ENCODE results near the gene ISYNA1.
A peak's percentile ranks its signal among the peaks of the same experiment; 100 is the strongest.

The ISYNA1 gene

GRCh38 chr19:18460900-18461299 lies 23.0 kb upstream of the ISYNA1 start:
- peak overlapping the region; percentile 57 for H3K18ac ChIP-seq (ENCODE audit: low read length)
- no peak overlapping the region for H2AFZ ChIP-seq (ENCODE audit: insufficient read depth, low read length, poor library complexity)
- H3K23ac ChIP-seq (ENCODE audit: low read length), result no peak overlapping the region
- H3K79me2 ChIP-seq (ENCODE audit: control insufficient read depth, insufficient read depth, low read length, poor library complexity), result no peaks in the 10 kb centered on the region
- no peak overlapping the region for H3K27ac ChIP-seq (ENCODE audit: low read depth, low read length)
- no peak overlapping the region for H4K12ac ChIP-seq (ENCODE audit: low read depth, low read length)
- H3K79me1 ChIP-seq (ENCODE audit: low read length), result peaks cover 13% of the 10 kb centered on the region
- H4K91ac ChIP-seq (ENCODE audit: low read depth, low read length), result peak overlapping the region; percentile 73
- no peak overlapping the region for H3K4ac ChIP-seq (ENCODE audit: low read depth, low read length)
- H2BK5ac ChIP-seq (ENCODE audit: low read depth, low read length, poor library complexity), result no peak overlapping the region
- no peak overlapping the region for H3K9ac ChIP-seq (ENCODE audit: low read length)
- H2BK120ac ChIP-seq (ENCODE audit: insufficient read depth, low read length, poor library complexity), result no peak overlapping the region
- no peaks in the 10 kb centered on the region for H3K9me3 ChIP-seq (ENCODE audit: insufficient read depth, low read depth, low read length)
- no peaks in the 10 kb centered on the region for H3K27me3 ChIP-seq (ENCODE audit: insufficient read depth, low read length)
- H2AK5ac ChIP-seq (ENCODE audit: low read length), result peak overlapping the region; percentile 44
- no peak overlapping the region for H3K4me3 ChIP-seq (ENCODE audit: low read depth, low read length)
- H3K4me1 ChIP-seq (ENCODE audit: control insufficient read depth in 1 of 2, insufficient read depth in 2 of 2, low read length in 2 of 2), result peaks cover 21 to 23% of the 10 kb centered on the region in 2 experiments
- peak overlapping the region; percentile 3 for H4K8ac ChIP-seq (ENCODE audit: low read depth, low read length)
- H2BK12ac ChIP-seq (ENCODE audit: low read length), result peak overlapping the region; percentile 47
- H3K4me2 ChIP-seq (ENCODE audit: low read length), result no peak overlapping the region
- peaks cover 57 to 58% of the 10 kb centered on the region in 2 experiments for H3K36me3 ChIP-seq (ENCODE audit: control insufficient read depth in 1 of 2, insufficient read depth in 2 of 2, low read length in 2 of 2)
- no peak overlapping the region for H3K14ac ChIP-seq (ENCODE audit: low read length)
- peak; percentile 74 to 77 for DNase-seq
- WGBS (ENCODE audit: extremely low coverage, insufficient coverage, insufficient read length), result no CpG with 5 or more reads among the region's 12 CpGs

GRCh38 chr19:18457483-18458331 lies 19.8 kb upstream of the ISYNA1 start:
- no peak overlapping the region for H2BK5ac ChIP-seq (ENCODE audit: low read depth, low read length, poor library complexity)
- H3K4me3 ChIP-seq (ENCODE audit: low read depth, low read length), result no peak overlapping the region
- no peak overlapping the region for H2BK120ac ChIP-seq (ENCODE audit: insufficient read depth, low read length, poor library complexity)
- no peak overlapping the region for H3K9ac ChIP-seq (ENCODE audit: low read length)
- no peak overlapping the region for H3K18ac ChIP-seq (ENCODE audit: low read length)
- no peak for DNase-seq
- H2AFZ ChIP-seq (ENCODE audit: insufficient read depth, low read length, poor library complexity), result no peak overlapping the region
- no peak overlapping the region for H2BK12ac ChIP-seq (ENCODE audit: low read length)
- H2AK5ac ChIP-seq (ENCODE audit: low read length), result no peak overlapping the region
- H3K79me2 ChIP-seq (ENCODE audit: control insufficient read depth, insufficient read depth, low read length, poor library complexity), result no peaks in the 10 kb centered on the region
- H3K14ac ChIP-seq (ENCODE audit: low read length), result no peak overlapping the region
- H3K36me3 ChIP-seq (ENCODE audit: control insufficient read depth in 1 of 2, insufficient read depth in 2 of 2, low read length in 2 of 2), result peaks cover 41 to 42% of the 10 kb centered on the region in 2 experiments
- no peaks in the 10 kb centered on the region for H3K9me3 ChIP-seq (ENCODE audit: insufficient read depth, low read depth, low read length)
- H3K27me3 ChIP-seq (ENCODE audit: insufficient read depth, low read length), result no peaks in the 10 kb centered on the region
- H4K8ac ChIP-seq (ENCODE audit: low read depth, low read length), result no peak overlapping the region
- H3K79me1 ChIP-seq (ENCODE audit: low read length), result peaks cover 13% of the 10 kb centered on the region
- H4K12ac ChIP-seq (ENCODE audit: low read depth, low read length), result no peak overlapping the region
- no CpG with 5 or more reads among the region's 21 CpGs for WGBS (ENCODE audit: extremely low coverage, insufficient coverage, insufficient read length)
- H3K4me2 ChIP-seq (ENCODE audit: low read length), result no peak overlapping the region
- no peak overlapping the region for H3K27ac ChIP-seq (ENCODE audit: low read depth, low read length)
- H3K4me1 ChIP-seq (ENCODE audit: control insufficient read depth in 1 of 2, insufficient read depth in 2 of 2, low read length in 2 of 2), result peaks cover 22 to 23% of the 10 kb centered on the region in 2 experiments
- no peak overlapping the region for H3K23ac ChIP-seq (ENCODE audit: low read length)
- H3K4ac ChIP-seq (ENCODE audit: low read depth, low read length), result no peak overlapping the region
- H4K91ac ChIP-seq (ENCODE audit: low read depth, low read length), result no peak overlapping the region

GRCh38 chr19:18456974-18457373 lies 19.0 kb upstream of the ISYNA1 start:
- H3K18ac ChIP-seq (ENCODE audit: low read length), result no peak overlapping the region
- H2BK12ac ChIP-seq (ENCODE audit: low read length), result no peak overlapping the region
- no peaks in the 10 kb centered on the region for H3K27me3 ChIP-seq (ENCODE audit: insufficient read depth, low read length)
- H3K9me3 ChIP-seq (ENCODE audit: insufficient read depth, low read depth, low read length), result no peaks in the 10 kb centered on the region
- no CpG with 5 or more reads among the region's 9 CpGs for WGBS (ENCODE audit: extremely low coverage, insufficient coverage, insufficient read length)
- H3K27ac ChIP-seq (ENCODE audit: low read depth, low read length), result no peak overlapping the region
- no peak overlapping the region for H4K91ac ChIP-seq (ENCODE audit: low read depth, low read length)
- peaks cover 25 to 29% of the 10 kb centered on the region in 2 experiments for H3K4me1 ChIP-seq (ENCODE audit: control insufficient read depth in 1 of 2, insufficient read depth in 2 of 2, low read length in 2 of 2)
- no peak overlapping the region for H3K9ac ChIP-seq (ENCODE audit: low read length)
- H3K4me2 ChIP-seq (ENCODE audit: low read length), result no peak overlapping the region
- no peak overlapping the region for H2AK5ac ChIP-seq (ENCODE audit: low read length)
- no peak overlapping the region for H3K4me3 ChIP-seq (ENCODE audit: low read depth, low read length)
- peaks cover 41 to 42% of the 10 kb centered on the region in 2 experiments for H3K36me3 ChIP-seq (ENCODE audit: control insufficient read depth in 1 of 2, insufficient read depth in 2 of 2, low read length in 2 of 2)
- H2BK5ac ChIP-seq (ENCODE audit: low read depth, low read length, poor library complexity), result no peak overlapping the region
- H3K4ac ChIP-seq (ENCODE audit: low read depth, low read length), result no peak overlapping the region
- H2AFZ ChIP-seq (ENCODE audit: insufficient read depth, low read length, poor library complexity), result no peak overlapping the region
- H4K8ac ChIP-seq (ENCODE audit: low read depth, low read length), result no peak overlapping the region
- DNase-seq, result no peak
- H3K79me1 ChIP-seq (ENCODE audit: low read length), result peaks cover 13% of the 10 kb centered on the region
- no peak overlapping the region for H4K12ac ChIP-seq (ENCODE audit: low read depth, low read length)
- no peaks in the 10 kb centered on the region for H3K79me2 ChIP-seq (ENCODE audit: control insufficient read depth, insufficient read depth, low read length, poor library complexity)
- no peak overlapping the region for H3K14ac ChIP-seq (ENCODE audit: low read length)
- no peak overlapping the region for H2BK120ac ChIP-seq (ENCODE audit: insufficient read depth, low read length, poor library complexity)
- H3K23ac ChIP-seq (ENCODE audit: low read length), result no peak overlapping the region

GRCh38 chr19:18456279-18456678 lies 18.3 kb upstream of the ISYNA1 start:
- Histone ChIP-seq H3K79me2 (ENCODE audit: control insufficient read depth, insufficient read depth, low read length, poor library complexity) (no peaks in the 10 kb centered on the region), H4K12ac (ENCODE audit: low read depth, low read length) (no peak overlapping the region), H3K4me2 (ENCODE audit: low read length) (no peak overlapping the region), H2AK5ac (ENCODE audit: low read length) (no peak overlapping the region), H3K27me3 (ENCODE audit: insufficient read depth, low read length) (no peaks in the 10 kb centered on the region), H2AFZ (ENCODE audit: insufficient read depth, low read length, poor library complexity) (no peak overlapping the region), H3K18ac (ENCODE audit: low read length) (no peak overlapping the region), H3K27ac (ENCODE audit: low read depth, low read length) (no peak overlapping the region), H2BK5ac (ENCODE audit: low read depth, low read length, poor library complexity) (no peak overlapping the region), H3K36me3 (ENCODE audit: control insufficient read depth in 1 of 2, insufficient read depth in 2 of 2, low read length in 2 of 2) (peaks cover 38 to 42% of the 10 kb centered on the region in 2 experiments), H2BK120ac (ENCODE audit: insufficient read depth, low read length, poor library complexity) (no peak overlapping the region), H3K4ac (ENCODE audit: low read depth, low read length) (no peak overlapping the region), H2BK12ac (ENCODE audit: low read length) (no peak overlapping the region), H3K4me3 (ENCODE audit: low read depth, low read length) (no peak overlapping the region), H3K14ac (ENCODE audit: low read length) (no peak overlapping the region), H3K79me1 (ENCODE audit: low read length) (peaks cover 13% of the 10 kb centered on the region), H3K23ac (ENCODE audit: low read length) (no peak overlapping the region), H3K9me3 (ENCODE audit: insufficient read depth, low read depth, low read length) (no peaks in the 10 kb centered on the region), H3K4me1 (ENCODE audit: control insufficient read depth in 1 of 2, insufficient read depth in 2 of 2, low read length in 2 of 2) (peaks cover 31 to 34% of the 10 kb centered on the region in 2 experiments), H3K9ac (ENCODE audit: low read length) (no peak overlapping the region), H4K8ac (ENCODE audit: low read depth, low read length) (no peak overlapping the region), H4K91ac (ENCODE audit: low read depth, low read length) (no peak overlapping the region)
- no peak for DNase-seq
- WGBS (ENCODE audit: extremely low coverage, insufficient coverage, insufficient read length), result no CpG with 5 or more reads among the region's 4 CpGs
